Panc1 (cell line): Measurements from ENCODE around the gene RGPD4. TPM values are rescaled to one million over a fixed set of nuclear protein-coding genes. Genes with fewer than 3 reads are reported as not detected.
"Not testable (repeated sequence)": the region's sequence is repeated elsewhere in the genome, so short reads cannot be mapped to it uniquely, and the experiment has no call there.

Experiments used
- ATAC-seq: fragments of 200-7000 bp; cut with Tn5 transposase; 2 replicates; pipeline ENCODE4 v1.9.1; 2020; ENCODE audit warnings: mild to moderate bottlenecking, moderate library complexity
- BruUV-seq: library from RNA; stranded (reverse); fragments of 400-500 nt; replicated peaks from 2 replicates; lab custom pipeline; 2021; lab: Mats Ljungman, UMichigan
- CTCF ChIA-PET: fragments of 300-600 bp; sonication (Branson Sonifier 250); formaldehyde crosslinking; loops from one replicate; lab custom pipeline; 2022; ENCODE audit warnings: antibody characterized with exemption; lab: Charles Lee
- POLR2A ChIA-PET: fragments of 300-600 bp; sonication (Branson Sonifier 250); formaldehyde crosslinking; loops from one replicate; lab custom pipeline; 2022; ENCODE audit warnings: antibody characterized with exemption; lab: Charles Lee
- DNase-seq: peaks from one replicate; pipeline ENCODE4 v3.0.0-alpha.2; 2010; ENCODE audit warnings: low read depth, low spot score
- H3K27ac ChIP-seq: 2 replicates; pipeline ENCODE4 v1.5.1; 2011; ENCODE audit warnings: mild to moderate bottlenecking, low read length, inconsistent platforms
- H3K27me3 ChIP-seq: fragments of 200-500 bp; sonication (Bioruptor generic); 2 replicates; pipeline ENCODE4 v1.6.0; 2014; ENCODE audit warnings: low read length, inconsistent platforms; ENCODE audit not compliant: control insufficient read depth, insufficient read depth
- H3K36me3 ChIP-seq: fragments of 200-500 bp; sonication (Bioruptor generic); 2 replicates; pipeline ENCODE4 v1.5.1; 2014; ENCODE audit warnings: inconsistent platforms, mild to moderate bottlenecking, low read length, moderate library complexity; ENCODE audit not compliant: control insufficient read depth, insufficient read depth
- H3K4me1 ChIP-seq: 2 replicates; pipeline ENCODE4 v1.5.1; 2011; ENCODE audit warnings: inconsistent platforms, mild to moderate bottlenecking, low read length, moderate library complexity; ENCODE audit not compliant: control insufficient read depth, insufficient read depth
- H3K4me3 ChIP-seq, 2 experiments: 2 replicates each; pipeline ENCODE4 v1.5.1; 2011 to 2012; ENCODE audit warnings: low read depth in 2 of 2, low read length in 2 of 2, mild to moderate bottlenecking in 2 of 2, inconsistent platforms in 1 of 2, moderate library complexity in 1 of 2
- H3K9me3 ChIP-seq: fragments of 200-500 bp; sonication (Bioruptor generic); 2 replicates; pipeline ENCODE4 v1.5.1; 2014; ENCODE audit warnings: low read depth, mild to moderate bottlenecking, inconsistent platforms, low read length, moderate library complexity; ENCODE audit not compliant: control insufficient read depth, insufficient read depth
- POLR2AphosphoS5 ChIP-seq: IDR thresholded peaks from 2 replicates; pipeline ENCODE4 v1.6.1; 2012; ENCODE audit warnings: mild to moderate bottlenecking, low read depth, low read length, moderate library complexity
- SIN3A ChIP-seq: IDR thresholded peaks from 2 replicates; pipeline ENCODE4 v1.6.1; 2012; ENCODE audit warnings: low read depth, mild to moderate bottlenecking, low read length, moderate library complexity, borderline replicate concordance; ENCODE audit not compliant: insufficient read depth
- TCF7L2 ChIP-seq: IDR thresholded peaks from 2 replicates; pipeline ENCODE4 v1.6.1; 2011; ENCODE audit warnings: mild to moderate bottlenecking, low read depth, low read length, inconsistent platforms
- in situ Hi-C: cut with HindIII; loops from 2 replicates; pipeline ENCODE4 v1.10.0; 2016; ENCODE audit warnings: low sequenced_read_pairs, low pct_unique_long_range_greater_than_20kb
- intact Hi-C: fragments of 100-400 bp; cut with micrococcal nuclease; formaldehyde crosslinking; loops from one replicate; pipeline ENCODE4 v1.10.0; 2022; ENCODE audit not compliant: unreplicated experiment
- total RNA-seq: library from RNA; stranded (reverse); gene quantifications from one replicate; pipeline ENCODE4 v1.2.1, GENCODE V29; 2021; ENCODE audit not compliant: unreplicated experiment
- TF ChIP-seq, protein P1 (sequence below): fragments of 450-650 bp; IDR thresholded peaks from 2 replicates; pipeline ENCODE4 v1.5.1; 2017; ENCODE audit warnings: mild to moderate bottlenecking
- TF ChIP-seq, protein P2 (sequence below), 2 experiments: IDR thresholded peaks; 2 replicates each; pipeline ENCODE4 v1.6.1; 2011 to 2012; ENCODE audit warnings: low read depth in 2 of 2, control low read depth in 1 of 2, low read length in 1 of 2, mild to moderate bottlenecking in 1 of 2, moderate library complexity in 1 of 2; ENCODE audit not compliant: insufficient read depth in 1 of 2

Gene RGPD4
- total RNA-seq, 1 experiment from 2014 or later, result not detected

DNA sequence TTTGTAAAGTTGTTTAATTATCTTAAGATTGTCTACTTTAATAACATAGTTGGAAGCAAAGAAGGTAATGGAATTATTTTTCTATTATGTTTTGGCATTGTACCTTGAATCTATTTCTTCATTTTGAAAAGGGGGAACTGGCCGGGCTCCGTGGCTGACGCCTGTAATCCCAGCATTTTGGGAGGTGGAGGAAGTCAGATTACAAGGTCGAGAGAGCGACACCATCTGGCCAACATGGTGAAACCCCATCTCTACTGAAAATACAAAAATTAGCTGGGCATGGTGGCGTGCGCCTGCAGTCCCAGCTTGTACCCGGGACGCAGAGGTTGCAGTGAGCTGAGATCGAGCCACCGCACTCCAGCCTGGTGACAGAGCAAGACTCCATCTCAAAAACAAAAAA, 6.9 kb downstream of the RGPD4 start:
- H3K4me1 ChIP-seq, BruUV-seq, DNase-seq, CTCF ChIA-PET, H3K27ac ChIP-seq, in situ Hi-C loops, H3K27me3 ChIP-seq, H3K4me3 ChIP-seq, ATAC-seq, POLR2A ChIA-PET, intact Hi-C loops, H3K36me3 ChIP-seq, H3K9me3 ChIP-seq: not testable (repeated sequence)
- TF ChIP-seq, protein P1, sequence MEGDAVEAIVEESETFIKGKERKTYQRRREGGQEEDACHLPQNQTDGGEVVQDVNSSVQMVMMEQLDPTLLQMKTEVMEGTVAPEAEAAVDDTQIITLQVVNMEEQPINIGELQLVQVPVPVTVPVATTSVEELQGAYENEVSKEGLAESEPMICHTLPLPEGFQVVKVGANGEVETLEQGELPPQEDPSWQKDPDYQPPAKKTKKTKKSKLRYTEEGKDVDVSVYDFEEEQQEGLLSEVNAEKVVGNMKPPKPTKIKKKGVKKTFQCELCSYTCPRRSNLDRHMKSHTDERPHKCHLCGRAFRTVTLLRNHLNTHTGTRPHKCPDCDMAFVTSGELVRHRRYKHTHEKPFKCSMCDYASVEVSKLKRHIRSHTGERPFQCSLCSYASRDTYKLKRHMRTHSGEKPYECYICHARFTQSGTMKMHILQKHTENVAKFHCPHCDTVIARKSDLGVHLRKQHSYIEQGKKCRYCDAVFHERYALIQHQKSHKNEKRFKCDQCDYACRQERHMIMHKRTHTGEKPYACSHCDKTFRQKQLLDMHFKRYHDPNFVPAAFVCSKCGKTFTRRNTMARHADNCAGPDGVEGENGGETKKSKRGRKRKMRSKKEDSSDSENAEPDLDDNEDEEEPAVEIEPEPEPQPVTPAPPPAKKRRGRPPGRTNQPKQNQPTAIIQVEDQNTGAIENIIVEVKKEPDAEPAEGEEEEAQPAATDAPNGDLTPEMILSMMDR, result peak; percentile 33

DNA sequence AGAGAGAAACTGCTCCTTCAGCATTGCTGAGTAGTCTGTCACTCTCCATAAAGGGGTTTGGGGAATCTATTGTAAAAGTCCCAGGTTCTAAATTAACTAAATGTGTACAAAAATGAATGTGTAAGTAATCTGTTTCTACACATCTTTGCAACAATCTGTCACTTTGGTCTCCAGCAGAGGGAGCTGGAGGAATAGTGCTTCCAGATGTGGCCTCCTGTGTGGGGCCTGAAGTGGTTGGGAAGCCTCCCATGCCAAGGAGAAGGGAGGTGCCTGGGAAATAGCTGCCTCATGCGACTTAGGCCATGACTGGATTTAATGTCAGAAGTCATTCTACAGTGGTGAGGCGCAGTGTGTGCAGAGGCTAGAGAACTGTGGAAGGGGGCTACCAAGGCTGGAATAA, 89.4 kb downstream of the RGPD4 start:
- H3K27me3 ChIP-seq, H3K27ac ChIP-seq, BruUV-seq, H3K4me3 ChIP-seq, POLR2A ChIA-PET, CTCF ChIA-PET, DNase-seq, H3K4me1 ChIP-seq, H3K36me3 ChIP-seq, in situ Hi-C loops, intact Hi-C loops, H3K9me3 ChIP-seq: not testable (repeated sequence)
- ATAC-seq, result peak; percentile 66

DNA sequence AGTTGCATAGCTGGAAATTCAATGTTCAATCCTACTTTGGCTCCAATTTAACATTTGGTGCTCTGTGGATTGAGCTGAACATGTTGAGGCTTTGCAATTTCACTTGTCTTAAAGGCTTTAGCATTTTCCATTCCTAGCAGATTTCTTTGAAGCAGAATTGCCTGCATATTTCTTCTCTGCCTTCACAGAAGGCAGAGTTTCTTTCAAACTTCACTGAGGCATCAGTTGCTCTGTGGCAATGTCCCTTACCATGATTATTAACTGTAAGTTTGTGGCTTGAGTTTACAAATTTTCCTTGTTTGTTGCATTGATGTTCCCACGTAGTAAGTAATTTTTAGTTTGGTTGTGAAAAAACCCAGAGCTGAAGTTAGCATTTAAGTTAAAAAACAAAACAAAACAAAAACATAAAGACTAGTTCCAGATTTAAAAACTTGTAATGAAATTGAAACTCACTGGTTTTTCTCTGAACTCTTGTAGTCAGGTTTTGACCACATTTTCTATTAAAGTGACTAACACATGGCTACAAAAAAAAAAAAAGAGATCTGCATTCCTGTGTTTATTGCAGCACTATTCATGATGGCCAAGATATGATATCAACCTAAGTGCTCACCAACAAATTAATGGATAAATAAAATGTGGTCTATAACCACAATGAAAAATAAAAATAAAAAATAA, 90.1 kb downstream of the RGPD4 start:
- BruUV-seq, H3K4me3 ChIP-seq, H3K27me3 ChIP-seq, POLR2A ChIA-PET, H3K27ac ChIP-seq, ATAC-seq, H3K9me3 ChIP-seq, H3K4me1 ChIP-seq, in situ Hi-C loops, intact Hi-C loops, DNase-seq, CTCF ChIA-PET, H3K36me3 ChIP-seq: not testable (repeated sequence)

DNA sequence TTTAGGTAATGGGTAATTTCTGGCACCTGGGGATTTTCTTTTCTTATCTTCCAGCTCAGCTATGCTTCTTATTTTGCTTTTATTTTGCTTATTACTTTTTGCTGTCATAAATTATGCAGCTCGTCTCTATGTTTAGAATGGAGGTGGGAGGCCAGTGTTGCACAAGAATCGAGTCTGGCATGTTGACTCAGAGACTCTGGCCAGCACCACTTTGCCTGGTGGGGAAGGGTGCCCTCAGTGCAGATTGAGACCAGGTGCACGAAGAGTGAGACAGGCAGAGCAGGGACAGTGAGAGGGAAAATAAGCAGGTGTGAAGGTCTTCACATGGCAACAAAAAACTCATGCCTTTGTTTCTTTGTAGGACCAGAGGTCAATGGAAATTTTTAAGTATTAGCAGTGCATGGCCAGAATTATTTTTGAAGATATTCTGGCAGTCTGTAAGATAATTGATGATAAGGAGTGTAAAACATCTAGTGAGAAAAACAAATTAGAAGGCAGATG, 100.4 kb downstream of the RGPD4 start:
- no peak for ATAC-seq
- intact Hi-C loops, result no loop called here
- CTCF ChIA-PET, result no interaction called here

More for the DNA sequence above, 100.4 kb downstream of the RGPD4 start:
- Histone ChIP-seq H3K27me3 (no peaks in the 10 kb centered on the region; the same call in 1 of the 2 replicates), H3K4me1 (no peaks in the 10 kb centered on the region), H3K4me3 (no peak overlapping the region), H3K9me3 (no peaks in the 10 kb centered on the region), H3K27ac (no peak overlapping the region), H3K36me3 (no peaks in the 10 kb centered on the region)
- in situ Hi-C loops, result no loop called here
- TF ChIP-seq POLR2AphosphoS5, result no peak
- no peak for TF ChIP-seq TCF7L2
- TF ChIP-seq, protein P2, sequence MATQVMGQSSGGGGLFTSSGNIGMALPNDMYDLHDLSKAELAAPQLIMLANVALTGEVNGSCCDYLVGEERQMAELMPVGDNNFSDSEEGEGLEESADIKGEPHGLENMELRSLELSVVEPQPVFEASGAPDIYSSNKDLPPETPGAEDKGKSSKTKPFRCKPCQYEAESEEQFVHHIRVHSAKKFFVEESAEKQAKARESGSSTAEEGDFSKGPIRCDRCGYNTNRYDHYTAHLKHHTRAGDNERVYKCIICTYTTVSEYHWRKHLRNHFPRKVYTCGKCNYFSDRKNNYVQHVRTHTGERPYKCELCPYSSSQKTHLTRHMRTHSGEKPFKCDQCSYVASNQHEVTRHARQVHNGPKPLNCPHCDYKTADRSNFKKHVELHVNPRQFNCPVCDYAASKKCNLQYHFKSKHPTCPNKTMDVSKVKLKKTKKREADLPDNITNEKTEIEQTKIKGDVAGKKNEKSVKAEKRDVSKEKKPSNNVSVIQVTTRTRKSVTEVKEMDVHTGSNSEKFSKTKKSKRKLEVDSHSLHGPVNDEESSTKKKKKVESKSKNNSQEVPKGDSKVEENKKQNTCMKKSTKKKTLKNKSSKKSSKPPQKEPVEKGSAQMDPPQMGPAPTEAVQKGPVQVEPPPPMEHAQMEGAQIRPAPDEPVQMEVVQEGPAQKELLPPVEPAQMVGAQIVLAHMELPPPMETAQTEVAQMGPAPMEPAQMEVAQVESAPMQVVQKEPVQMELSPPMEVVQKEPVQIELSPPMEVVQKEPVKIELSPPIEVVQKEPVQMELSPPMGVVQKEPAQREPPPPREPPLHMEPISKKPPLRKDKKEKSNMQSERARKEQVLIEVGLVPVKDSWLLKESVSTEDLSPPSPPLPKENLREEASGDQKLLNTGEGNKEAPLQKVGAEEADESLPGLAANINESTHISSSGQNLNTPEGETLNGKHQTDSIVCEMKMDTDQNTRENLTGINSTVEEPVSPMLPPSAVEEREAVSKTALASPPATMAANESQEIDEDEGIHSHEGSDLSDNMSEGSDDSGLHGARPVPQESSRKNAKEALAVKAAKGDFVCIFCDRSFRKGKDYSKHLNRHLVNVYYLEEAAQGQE (IDR thresholded peaks at IDR 0.05; ENCODE audit: insufficient read depth in 1 of 2, low read depth in 2 of 2, low read length in 1 of 2), result no peak
- TF ChIP-seq, protein P1, result no peak
- TF ChIP-seq SIN3A, result no peak
- BruUV-seq, result no TSS peak
- no peak for DNase-seq
- POLR2A ChIA-PET, result no interaction called here
